ENCODE data around the gene ATE1.
"Not testable (repeated sequence)": the region's sequence is repeated elsewhere in the genome, so short reads cannot be mapped to it uniquely, and the experiment has no call there.

Gene ATE1

GRCh38 chr10:121700416-121700815 is 227.4 kb downstream of the ATE1 start:
- no peak overlapping the region for H3K4me3 Mint-ChIP-seq
- H3K27ac Mint-ChIP-seq = no peak overlapping the region
- no peaks in the 10 kb centered on the region for H3K36me3 Mint-ChIP-seq
- DNase-seq (ENCODE audit: low spot score in 2 of 2) (no peak), ATAC-seq (ENCODE audit: low read depth) (no peak)
- H3K27me3 Mint-ChIP-seq = peaks cover 3% of the 10 kb centered on the region
- H3K4me1 Mint-ChIP-seq = no peaks in the 10 kb centered on the region
- H3K9me3 Mint-ChIP-seq = peaks cover 9% of the 10 kb centered on the region

- not testable (repeated sequence) for H3K27ac Mint-ChIP-seq; H3K9me3 Mint-ChIP-seq; H3K27me3 Mint-ChIP-seq; H3K4me3 Mint-ChIP-seq; ATAC-seq (ENCODE audit: low read depth); H3K36me3 Mint-ChIP-seq; H3K4me1 Mint-ChIP-seq; DNase-seq (ENCODE audit: low spot score in 2 of 2)
These were observed 228.1 kb downstream of the ATE1 start for GRCh38 chr10:121699703-121700102.

GRCh38 chr10:121698902-121699301 is 228.9 kb downstream of the ATE1 start:
- Mint-ChIP-seq H3K27me3 (peaks cover 5% of the 10 kb centered on the region), H3K36me3 (no peaks in the 10 kb centered on the region), H3K27ac (no peak overlapping the region), H3K9me3 (peaks cover 9% of the 10 kb centered on the region), H3K4me1 (no peaks in the 10 kb centered on the region), H3K4me3 (no peak overlapping the region)
- ATAC-seq (ENCODE audit: low read depth) (no peak), DNase-seq (ENCODE audit: low spot score in 2 of 2) (no peak)

GRCh38 chr10:121698336-121698735 is 229.5 kb downstream of the ATE1 start:
- peaks cover 9% of the 10 kb centered on the region for H3K9me3 Mint-ChIP-seq
- no peak for DNase-seq (ENCODE audit: low spot score in 2 of 2)
- H3K27ac Mint-ChIP-seq = no peak overlapping the region

GRCh38 chr10:121696854-121697253 is 231.0 kb downstream of the ATE1 start:
- Mint-ChIP-seq H3K4me3 (no peak overlapping the region), H3K9me3 (peaks cover 9% of the 10 kb centered on the region), H3K27me3 (peaks cover 5% of the 10 kb centered on the region), H3K27ac (no peak overlapping the region), H3K36me3 (no peaks in the 10 kb centered on the region), H3K4me1 (no peaks in the 10 kb centered on the region)
- ATAC-seq (ENCODE audit: low read depth) = no peak
- no peak for DNase-seq (ENCODE audit: low spot score in 2 of 2)

More at GRCh38 chr10:121698336-121698735, 229.5 kb downstream of the ATE1 start:
- Mint-ChIP-seq H3K4me3 (no peak overlapping the region), H3K36me3 (no peaks in the 10 kb centered on the region), H3K4me1 (no peaks in the 10 kb centered on the region), H3K27me3 (peaks cover 5% of the 10 kb centered on the region)
- ATAC-seq (ENCODE audit: low read depth) = no peak

- ATAC-seq (ENCODE audit: low read depth) (no peak), DNase-seq (ENCODE audit: low spot score in 2 of 2) (no peak)
- Mint-ChIP-seq H3K27me3 (peaks cover 3% of the 10 kb centered on the region), H3K4me3 (no peak overlapping the region), H3K27ac (no peak overlapping the region), H3K9me3 (peaks cover 6% of the 10 kb centered on the region), H3K36me3 (no peaks in the 10 kb centered on the region), H3K4me1 (no peaks in the 10 kb centered on the region)
These were observed 231.9 kb downstream of the ATE1 start for GRCh38 chr10:121695731-121696464.

- H3K36me3 Mint-ChIP-seq = no peaks in the 10 kb centered on the region
- peaks cover 6% of the 10 kb centered on the region for H3K9me3 Mint-ChIP-seq
These were observed 232.7 kb downstream of the ATE1 start for GRCh38 chr10:121694966-121695643.

GRCh38 chr10:121694327-121694965 is 233.4 kb downstream of the ATE1 start:
- H3K36me3 Mint-ChIP-seq = no peaks in the 10 kb centered on the region
- DNase-seq (ENCODE audit: low spot score in 2 of 2) = no peak
- H3K4me3 Mint-ChIP-seq = no peak overlapping the region
- no peaks in the 10 kb centered on the region for H3K4me1 Mint-ChIP-seq
- H3K27ac Mint-ChIP-seq = no peak overlapping the region
- peaks cover 4% of the 10 kb centered on the region for H3K9me3 Mint-ChIP-seq
- ATAC-seq (ENCODE audit: low read depth) = no peak
- H3K27me3 Mint-ChIP-seq = peaks cover 3% of the 10 kb centered on the region

More at GRCh38 chr10:121694966-121695643, 232.7 kb downstream of the ATE1 start:
- DNase-seq (ENCODE audit: low spot score in 2 of 2) (no peak), ATAC-seq (ENCODE audit: low read depth) (no peak)
- H3K4me1 Mint-ChIP-seq = no peaks in the 10 kb centered on the region
- H3K27ac Mint-ChIP-seq = no peak overlapping the region
- peaks cover 3% of the 10 kb centered on the region for H3K27me3 Mint-ChIP-seq
- no peak overlapping the region for H3K4me3 Mint-ChIP-seq

- no peak for DNase-seq (ENCODE audit: low spot score in 2 of 2)
- Mint-ChIP-seq H3K36me3 (no peaks in the 10 kb centered on the region), H3K27ac (no peak overlapping the region), H3K4me1 (no peaks in the 10 kb centered on the region), H3K4me3 (no peak overlapping the region), H3K9me3 (no peaks in the 10 kb centered on the region), H3K27me3 (peaks cover 2% of the 10 kb centered on the region)
- ATAC-seq (ENCODE audit: low read depth) = no peak
These were observed 235.2 kb downstream of the ATE1 start for GRCh38 chr10:121692626-121693025.

GRCh38 chr10:121690970-121691369 is 236.9 kb downstream of the ATE1 start:
- H3K27me3 Mint-ChIP-seq = peaks cover 2% of the 10 kb centered on the region

More at GRCh38 chr10:121690970-121691369, 236.9 kb downstream of the ATE1 start:
- no peak for ATAC-seq (ENCODE audit: low read depth)
- Mint-ChIP-seq H3K9me3 (no peaks in the 10 kb centered on the region), H3K4me3 (no peak overlapping the region), H3K36me3 (no peaks in the 10 kb centered on the region), H3K4me1 (no peaks in the 10 kb centered on the region), H3K27ac (no peak overlapping the region)
- no peak for DNase-seq (ENCODE audit: low spot score in 2 of 2)
